Suprapubic skin (tissue), 4 donors: ENCODE data around the gene CABLES2. TPM values are rescaled to one million over a fixed set of nuclear protein-coding genes. Genes with fewer than 3 reads are reported as not detected.
"Not testable (repeated sequence)": the region's sequence is repeated elsewhere in the genome, so short reads cannot be mapped to it uniquely, and the experiment has no call there.

Source experiments
- DNase-seq, 2 donors: peaks; one replicate each; pipeline ENCODE4 v3.0.0-alpha.2; 2019; ENCODE audit warnings: low spot score in 2 of 2
- H3K27ac ChIP-seq: fragments of 200-600 bp; sonication (generic); one replicate; pipeline ENCODE4 v1.5.1; 2019
- H3K27me3 ChIP-seq: fragments of 200-600 bp; sonication (generic); one replicate; pipeline ENCODE4 v1.5.1; 2019
- H3K36me3 ChIP-seq: fragments of 200-600 bp; sonication (generic); one replicate; pipeline ENCODE4 v1.5.1; 2019
- H3K4me1 ChIP-seq: fragments of 200-600 bp; sonication (generic); one replicate; pipeline ENCODE4 v1.5.1; 2019
- H3K4me3 ChIP-seq: fragments of 200-600 bp; sonication (generic); one replicate; pipeline ENCODE4 v1.5.1; 2019; ENCODE audit warnings: mild to moderate bottlenecking
- H3K9me3 ChIP-seq: fragments of 200-600 bp; sonication (generic); one replicate; pipeline ENCODE4 v1.5.1; 2019
- CTCF ChIP-seq, 2 donors: fragments of 200-600 bp in 1 of 2; fragments of 450-650 bp in 1 of 2; sonication (generic) in 1 of 2; IDR thresholded peaks; one replicate each; pipeline ENCODE4 v1.5.1; 2016 to 2019; ENCODE audit warnings: antibody characterized with exemption in 2 of 2, mild to moderate bottlenecking in 1 of 2, moderate library complexity in 1 of 2
- EP300 ChIP-seq: sonication (generic); formaldehyde crosslinking; IDR thresholded peaks from one replicate; pipeline ENCODE4 v1.6.1; 2017; ENCODE audit warnings: antibody characterized with exemption
- POLR2A ChIP-seq, 2 donors: fragments of 450-650 bp; IDR thresholded peaks; one replicate each; pipeline ENCODE4 v1.6.1; 2017; ENCODE audit warnings: antibody characterized with exemption in 2 of 2, mild to moderate bottlenecking in 2 of 2, moderate library complexity in 2 of 2
- POLR2AphosphoS5 ChIP-seq, 3 donors: sonication (generic); formaldehyde crosslinking; IDR thresholded peaks; one replicate each; pipeline ENCODE4 v1.6.1; 2017; ENCODE audit warnings: antibody characterized with exemption in 3 of 3
- WGBS: methylation state at CpG from one replicate; pipeline ENCODE4 v1.1.5; 2018; 5-methylcytosine and 5-hydroxymethylcytosine counted together
- total RNA-seq, 4 donors: library from RNA; depleted of rRNA; stranded (reverse); fragments of >200 nt; gene quantifications; one replicate each; pipeline ENCODE4 v1.1.0, GENCODE V29; 2016

CABLES2 gene
- total RNA-seq, 4 donors from 2014 or later, result 3.8 to 7.2 (median 4.5) TPM

GRCh38 chr20:62428002-62428372, 20.9 kb upstream of the CABLES2 start:
- no CpG with 5 or more reads among the region's 10 CpGs for WGBS
- DNase-seq, result no peak

GRCh38 chr20:62427172-62428001, 20.3 kb upstream of the CABLES2 start, which contains the start of gene RBBP8NL:
Gene RBBP8NL, minus strand, starts transcription at chr20:62427539. Its CDS starts 7,892 bp downstream, at chr20:62419647.
- WGBS, result 61% methylated on average over 13 of the region's 28 CpGs
- H3K36me3 ChIP-seq, result no peaks in the 10 kb centered on the region
- peaks cover 54% of the 10 kb centered on the region for H3K27me3 ChIP-seq
- DNase-seq, result no peak
- TF ChIP-seq POLR2AphosphoS5 (IDR thresholded peaks at IDR 0.05) (peak in 2 of 3 donors; percentile 78 to 81), POLR2A (IDR thresholded peaks at IDR 0.05) (no peak), CTCF (IDR thresholded peaks at IDR 0.05) (peak in 1 of 2 donors; percentile 10), EP300 (no peak)
- peaks cover 28% of the 10 kb centered on the region for H3K4me1 ChIP-seq
- peak within 1 kb of the TSS; percentile 77 for H3K27ac ChIP-seq
- no peaks in the 10 kb centered on the region for H3K9me3 ChIP-seq
- peak within 1 kb of the TSS; percentile 34 for H3K4me3 ChIP-seq

More at GRCh38 chr20:62428002-62428372, 20.9 kb upstream of the CABLES2 start:
- Histone ChIP-seq H3K27ac (peak overlapping the region; percentile 58), H3K4me1 (peaks cover 28% of the 10 kb centered on the region), H3K4me3 (no peak overlapping the region), H3K27me3 (peaks cover 50% of the 10 kb centered on the region), H3K9me3 (no peaks in the 10 kb centered on the region), H3K36me3 (no peaks in the 10 kb centered on the region)
- no peak for TF ChIP-seq POLR2A (IDR thresholded peaks at IDR 0.05)

DNA sequence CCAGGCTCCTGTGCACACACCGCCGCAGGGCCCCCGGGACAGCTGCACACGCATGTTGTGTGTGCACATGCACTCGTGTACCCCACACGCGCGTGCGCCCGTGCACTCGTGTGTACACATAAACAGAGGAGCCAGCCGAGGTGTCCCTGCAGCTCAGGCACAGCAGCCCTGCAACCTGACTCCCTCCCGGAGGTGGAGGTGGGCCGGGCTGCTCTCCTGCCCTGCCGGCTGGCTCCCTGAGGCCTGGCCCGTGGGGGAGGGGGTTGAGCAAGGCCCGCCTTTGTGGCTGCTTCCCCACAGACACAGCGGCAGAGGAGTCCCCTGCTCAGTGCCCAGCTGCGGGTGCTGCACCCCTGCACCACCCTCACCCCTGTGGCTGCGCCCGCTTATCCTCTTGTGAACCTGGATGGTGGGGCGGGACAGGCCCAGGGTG, 19.6 kb upstream of the CABLES2 start:
- H3K4me1 ChIP-seq, result peaks cover 28% of the 10 kb centered on the region
- TF ChIP-seq POLR2A (IDR thresholded peaks at IDR 0.05) (no peak), CTCF (IDR thresholded peaks at IDR 0.05) (no peak), EP300 (no peak), POLR2AphosphoS5 (IDR thresholded peaks at IDR 0.05) (no peak)
- DNase-seq, result no peak
- H3K27me3 ChIP-seq, result peaks cover 50% of the 10 kb centered on the region
- peak overlapping the region; percentile 34 for H3K4me3 ChIP-seq
- no peaks in the 10 kb centered on the region for H3K9me3 ChIP-seq
- H3K36me3 ChIP-seq, result no peaks in the 10 kb centered on the region
- no CpG with 5 or more reads among the region's 22 CpGs for WGBS
- H3K27ac ChIP-seq, result peak overlapping the region; percentile 77

GRCh38 chr20:62426059-62426348, 18.9 kb upstream of the CABLES2 start:
- H3K27me3 ChIP-seq, result peaks cover 50% of the 10 kb centered on the region
- not testable (repeated sequence) for H3K4me3 ChIP-seq, H3K27ac ChIP-seq, H3K36me3 ChIP-seq, H3K9me3 ChIP-seq, DNase-seq
- H3K4me1 ChIP-seq, result peaks cover 28% of the 10 kb centered on the region
- 96% methylated on average over 4 of the region's 4 CpGs for WGBS

DNA sequence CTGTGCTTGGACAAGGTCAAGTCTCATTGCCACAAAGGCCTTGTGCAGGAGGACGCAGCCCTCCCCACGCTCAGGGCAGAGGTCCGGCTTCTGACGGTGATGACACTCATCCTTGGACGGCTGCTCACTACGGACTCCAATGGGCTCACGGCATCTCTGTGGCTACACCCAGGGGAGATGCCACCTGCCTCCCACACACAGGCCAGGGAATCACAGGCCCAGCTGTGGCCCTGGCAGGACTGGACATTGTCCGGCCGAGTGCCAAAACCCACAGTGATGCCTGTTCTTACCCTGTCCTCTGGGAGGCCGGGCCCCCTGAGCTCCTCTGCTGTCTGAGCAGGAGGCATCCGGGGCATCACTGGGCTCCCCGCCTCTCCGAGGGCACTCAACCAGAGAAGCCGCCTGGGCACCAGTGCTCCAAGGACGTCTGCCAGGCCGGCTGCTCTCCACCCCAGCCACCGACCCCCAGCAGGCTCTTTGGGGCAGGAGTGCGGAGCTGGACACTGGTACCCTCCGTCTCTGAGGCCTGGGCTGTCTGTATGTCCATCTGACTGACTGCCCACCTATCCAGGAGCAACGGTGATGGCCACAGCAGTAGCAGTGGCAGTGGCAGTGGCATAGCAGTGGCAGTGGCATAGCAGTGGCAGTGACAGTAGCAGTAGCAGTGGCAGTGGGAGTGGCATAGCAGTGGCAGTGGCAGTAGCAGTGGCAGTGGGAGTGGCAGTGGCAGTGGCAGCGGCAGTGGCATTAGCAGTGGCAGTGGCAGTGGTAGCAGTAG, 18.4 kb upstream of the CABLES2 start:
- no peaks in the 10 kb centered on the region for H3K9me3 ChIP-seq
- WGBS, result 80% methylated on average over 1 of the region's 21 CpGs
- H3K27ac ChIP-seq, result no peak overlapping the region
- TF ChIP-seq POLR2AphosphoS5 (IDR thresholded peaks at IDR 0.05) (no peak), CTCF (IDR thresholded peaks at IDR 0.05) (no peak), POLR2A (IDR thresholded peaks at IDR 0.05) (no peak), EP300 (no peak)
- no peaks in the 10 kb centered on the region for H3K36me3 ChIP-seq
- peaks cover 28% of the 10 kb centered on the region for H3K4me1 ChIP-seq
- peaks cover 50% of the 10 kb centered on the region for H3K27me3 ChIP-seq
- no peak overlapping the region for H3K4me3 ChIP-seq
- DNase-seq, result no peak
